ENCODE results near the gene AKNA. TPM values are rescaled to one million over a fixed set of nuclear protein-coding genes. Genes with fewer than 3 reads are reported as not detected.

Gene AKNA
- total RNA-seq, 1 donor from 2014 or later = 6.3 TPM

DNA sequence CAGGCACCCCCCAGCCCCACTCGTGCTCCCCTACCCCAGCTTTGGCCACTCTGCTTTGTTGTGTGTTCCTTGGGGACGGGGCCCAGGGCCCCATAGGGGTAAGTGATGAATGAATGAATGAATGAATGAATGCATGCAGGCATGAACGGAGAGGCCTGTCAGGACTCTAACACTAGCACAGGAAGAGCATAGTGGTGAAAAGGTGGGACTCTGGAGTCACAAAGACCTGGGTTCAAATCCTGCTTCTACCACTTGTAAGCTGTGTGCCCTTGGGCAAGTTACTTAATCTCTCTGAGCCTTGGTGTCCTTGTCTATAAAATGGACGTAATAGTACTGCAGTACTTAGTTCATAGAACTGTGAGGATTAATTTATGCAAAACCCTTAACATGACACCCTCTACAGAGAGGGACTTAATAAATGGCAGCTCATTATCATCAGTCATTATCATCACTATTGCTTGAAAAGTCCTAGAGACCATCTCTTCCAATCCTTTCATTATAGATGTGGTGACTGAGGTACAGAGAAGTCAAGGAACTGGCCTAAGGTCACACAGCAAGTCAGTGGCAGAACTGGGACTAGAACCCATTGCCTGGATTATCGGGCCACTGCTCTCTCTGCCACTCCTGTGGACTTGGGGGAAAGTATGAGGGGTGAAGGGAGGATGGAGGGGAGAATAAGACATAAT lies 44.9 kb downstream of the AKNA start:
- Histone ChIP-seq H3K27ac (replicated peaks) (no peak overlapping the region), H3K36me3 (peaks cover 89% of the 10 kb centered on the region), H3K27me3 (ENCODE audit: low read depth) (no peaks in the 10 kb centered on the region), H3K4me3 (no peak overlapping the region), H3K9me3 (replicated peaks) (no peaks in the 10 kb centered on the region), H3K4me1 (no peaks in the 10 kb centered on the region)
- TF ChIP-seq, protein P1, sequence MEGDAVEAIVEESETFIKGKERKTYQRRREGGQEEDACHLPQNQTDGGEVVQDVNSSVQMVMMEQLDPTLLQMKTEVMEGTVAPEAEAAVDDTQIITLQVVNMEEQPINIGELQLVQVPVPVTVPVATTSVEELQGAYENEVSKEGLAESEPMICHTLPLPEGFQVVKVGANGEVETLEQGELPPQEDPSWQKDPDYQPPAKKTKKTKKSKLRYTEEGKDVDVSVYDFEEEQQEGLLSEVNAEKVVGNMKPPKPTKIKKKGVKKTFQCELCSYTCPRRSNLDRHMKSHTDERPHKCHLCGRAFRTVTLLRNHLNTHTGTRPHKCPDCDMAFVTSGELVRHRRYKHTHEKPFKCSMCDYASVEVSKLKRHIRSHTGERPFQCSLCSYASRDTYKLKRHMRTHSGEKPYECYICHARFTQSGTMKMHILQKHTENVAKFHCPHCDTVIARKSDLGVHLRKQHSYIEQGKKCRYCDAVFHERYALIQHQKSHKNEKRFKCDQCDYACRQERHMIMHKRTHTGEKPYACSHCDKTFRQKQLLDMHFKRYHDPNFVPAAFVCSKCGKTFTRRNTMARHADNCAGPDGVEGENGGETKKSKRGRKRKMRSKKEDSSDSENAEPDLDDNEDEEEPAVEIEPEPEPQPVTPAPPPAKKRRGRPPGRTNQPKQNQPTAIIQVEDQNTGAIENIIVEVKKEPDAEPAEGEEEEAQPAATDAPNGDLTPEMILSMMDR (IDR thresholded peaks at IDR 0.05; ENCODE audit: borderline replicate concordance) = no peak
- DNase-seq = no peak
- intact Hi-C loops (cut with micrococcal nuclease) = no loop called here

DNA sequence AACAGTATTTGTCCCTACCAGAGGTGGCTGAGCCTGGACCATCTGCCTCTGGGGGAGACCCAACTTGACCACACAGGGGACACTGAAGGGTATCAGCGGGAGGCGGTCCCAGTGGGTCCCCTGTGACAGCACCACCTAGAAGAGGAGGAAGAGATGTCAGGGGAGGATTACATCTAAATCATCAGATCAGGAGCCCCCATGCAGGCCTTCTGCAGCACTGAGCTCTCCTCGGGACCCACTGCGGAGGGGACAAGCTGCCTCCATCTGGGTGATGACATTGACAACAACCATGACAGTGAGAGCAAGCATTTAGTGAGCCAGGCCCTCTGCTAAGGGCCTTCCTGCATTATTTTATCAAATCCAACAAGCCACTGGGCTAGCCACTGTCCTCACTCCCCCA lies 45.8 kb downstream of the AKNA start:
- Histone ChIP-seq H3K9me3 (replicated peaks) (no peaks in the 10 kb centered on the region), H3K27me3 (ENCODE audit: low read depth) (no peaks in the 10 kb centered on the region), H3K27ac (replicated peaks) (no peak overlapping the region), H3K36me3 (peaks cover 89% of the 10 kb centered on the region), H3K4me1 (no peaks in the 10 kb centered on the region), H3K4me3 (no peak overlapping the region)
- DNase-seq = no peak
- intact Hi-C loops (cut with micrococcal nuclease) = no loop called here
- TF ChIP-seq, protein P1 (IDR thresholded peaks at IDR 0.05; ENCODE audit: borderline replicate concordance) = no peak

DNA sequence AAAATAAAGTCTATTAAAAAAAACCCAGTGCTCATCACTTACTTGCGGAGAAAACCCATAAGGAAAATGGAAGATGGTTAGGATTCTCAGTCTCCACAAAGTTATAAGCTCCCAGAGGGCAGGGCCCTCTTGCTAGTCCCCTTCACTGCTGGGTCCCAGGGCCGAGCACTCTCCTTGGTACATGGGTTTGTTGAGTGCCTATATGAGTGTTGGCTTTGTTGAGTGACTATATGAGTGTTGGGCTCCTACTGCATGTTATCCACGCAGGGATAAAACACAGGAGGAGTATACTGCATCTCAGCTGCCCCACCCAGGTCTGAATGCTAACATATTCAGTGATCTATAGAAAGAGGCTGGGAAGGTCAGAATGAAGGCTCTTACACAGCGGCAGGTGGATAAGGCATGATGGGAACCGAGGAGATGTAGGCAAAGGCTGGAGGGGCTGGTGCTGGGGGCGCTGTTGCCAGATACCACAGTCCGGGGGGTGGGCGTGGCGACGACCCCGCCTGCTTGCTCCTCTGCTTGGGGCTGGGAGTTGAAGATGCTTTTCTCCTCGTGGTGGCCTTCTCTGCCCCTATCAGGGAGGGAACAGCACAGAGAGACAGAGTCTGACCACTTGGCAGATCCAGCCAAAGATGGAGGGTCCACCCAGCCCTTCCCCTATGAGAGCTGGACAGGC lies 46.5 kb downstream of the AKNA start:
- Histone ChIP-seq H3K36me3 (peaks cover 88% of the 10 kb centered on the region), H3K4me1 (no peaks in the 10 kb centered on the region), H3K27ac (replicated peaks) (no peak overlapping the region), H3K27me3 (ENCODE audit: low read depth) (no peaks in the 10 kb centered on the region), H3K9me3 (replicated peaks) (no peaks in the 10 kb centered on the region), H3K4me3 (no peak overlapping the region)
- no peak for DNase-seq
- TF ChIP-seq, protein P1 (IDR thresholded peaks at IDR 0.05; ENCODE audit: borderline replicate concordance) = no peak
- intact Hi-C loops (cut with micrococcal nuclease) = no loop called here

DNA sequence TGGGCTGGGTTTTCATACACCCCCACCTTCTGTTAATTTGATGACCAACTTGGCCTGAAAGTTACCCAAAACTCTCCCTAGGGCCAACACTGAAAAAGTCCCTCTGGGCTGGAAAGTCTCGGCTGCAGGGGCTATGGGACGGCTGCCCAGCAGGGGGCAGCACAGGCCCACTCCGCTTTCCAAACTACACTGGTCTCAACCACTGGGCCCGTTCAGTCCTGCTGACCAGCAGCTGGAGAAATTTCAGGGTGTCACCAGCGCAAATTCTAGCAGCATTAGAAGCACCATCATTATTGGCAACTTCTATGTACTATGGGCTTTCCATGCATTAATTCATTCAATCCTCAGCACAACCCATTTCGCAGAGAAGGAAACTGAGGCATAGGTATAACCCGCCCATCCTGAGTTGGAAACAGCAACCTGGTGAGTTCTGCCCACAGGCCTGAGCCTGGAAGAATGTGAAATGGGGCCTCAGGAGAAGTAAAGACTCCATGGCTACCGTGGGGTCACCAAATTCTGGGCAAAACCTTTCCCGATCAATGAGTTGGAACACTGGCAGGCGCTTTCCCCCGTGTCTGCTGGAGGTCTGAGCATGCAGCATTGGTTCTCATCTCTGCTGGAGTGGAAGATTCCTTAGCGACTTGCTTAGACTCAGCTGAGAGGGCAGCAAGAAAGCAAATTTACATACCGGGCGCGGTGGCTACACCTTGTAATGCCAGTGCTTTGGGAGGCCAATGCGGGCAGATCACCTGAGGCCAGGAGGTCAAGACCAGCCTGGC lies 48.5 kb downstream of the AKNA start:
- no peak overlapping the region for H3K27ac ChIP-seq (replicated peaks)
- intact Hi-C loops (cut with micrococcal nuclease) = no loop called here
- H3K9me3 ChIP-seq (replicated peaks) = no peaks in the 10 kb centered on the region
- TF ChIP-seq, protein P1 (IDR thresholded peaks at IDR 0.05; ENCODE audit: borderline replicate concordance) = peak; percentile 79
- no peaks in the 10 kb centered on the region for H3K27me3 ChIP-seq (ENCODE audit: low read depth)
- H3K4me3 ChIP-seq = no peak overlapping the region
- peaks cover 69% of the 10 kb centered on the region for H3K36me3 ChIP-seq
- DNase-seq = peak; percentile 32
- H3K4me1 ChIP-seq = no peaks in the 10 kb centered on the region

DNA sequence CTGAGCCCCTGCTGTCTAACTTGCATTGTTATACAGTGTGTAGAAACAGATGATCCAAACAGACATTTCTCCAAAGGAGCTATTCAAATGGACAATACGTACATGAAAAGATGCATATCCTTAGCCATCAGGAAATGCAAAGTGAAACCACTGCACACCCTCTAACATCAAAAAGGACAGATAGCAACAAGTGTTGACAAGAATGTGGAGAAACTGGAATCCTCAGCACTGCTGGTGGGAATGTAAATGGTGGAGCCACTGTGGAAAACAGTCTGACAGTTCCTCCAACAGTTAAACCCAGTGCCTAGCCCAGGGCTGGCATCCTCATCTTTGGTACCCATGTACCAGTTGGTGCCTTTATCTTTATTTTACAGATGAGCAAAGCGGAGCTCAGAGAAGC lies 49.6 kb downstream of the AKNA start:
- no peak for DNase-seq
- H3K27ac ChIP-seq (replicated peaks) = no peak overlapping the region
- H3K9me3 ChIP-seq (replicated peaks) = no peaks in the 10 kb centered on the region
- H3K27me3 ChIP-seq (ENCODE audit: low read depth) = no peaks in the 10 kb centered on the region
- H3K36me3 ChIP-seq = peaks cover 59% of the 10 kb centered on the region
- TF ChIP-seq, protein P1 (IDR thresholded peaks at IDR 0.05; ENCODE audit: borderline replicate concordance) = no peak
- intact Hi-C loops (cut with micrococcal nuclease) = no loop called here
- no peaks in the 10 kb centered on the region for H3K4me1 ChIP-seq
- no peak overlapping the region for H3K4me3 ChIP-seq
